Ammon's horn (tissue), 1 donor: ENCODE results near the gene GNPDA1.

Experiments
- DNase-seq: peaks from one replicate; pipeline ENCODE4 v3.0.0-alpha.2; 2016; ENCODE audit warnings: low spot score

GNPDA1 gene

DNA sequence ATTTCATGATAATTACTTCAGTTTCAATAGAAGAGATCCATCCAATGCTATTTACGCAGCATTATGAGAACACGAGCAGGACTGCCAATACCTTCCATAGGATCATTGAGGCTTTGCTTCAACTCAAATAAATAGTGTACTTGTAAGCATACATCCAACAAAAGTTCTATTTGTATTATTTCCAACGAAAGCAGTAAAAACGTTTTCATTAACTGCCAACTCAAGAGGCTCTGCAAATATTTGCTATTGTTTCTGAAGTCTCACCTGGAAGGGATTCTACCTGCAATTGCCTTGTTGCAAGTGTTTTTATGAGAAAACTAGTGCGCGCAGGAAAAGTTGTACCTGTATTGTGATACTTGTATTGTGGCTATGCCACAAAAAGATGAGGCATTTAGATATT is 11.0 kb upstream of the GNPDA1 start:
- DNase-seq: no peak

- DNase-seq: no peak
Observed at GRCh38 chr5:142020122-142020659, 7.4 kb upstream of the GNPDA1 start.

DNA sequence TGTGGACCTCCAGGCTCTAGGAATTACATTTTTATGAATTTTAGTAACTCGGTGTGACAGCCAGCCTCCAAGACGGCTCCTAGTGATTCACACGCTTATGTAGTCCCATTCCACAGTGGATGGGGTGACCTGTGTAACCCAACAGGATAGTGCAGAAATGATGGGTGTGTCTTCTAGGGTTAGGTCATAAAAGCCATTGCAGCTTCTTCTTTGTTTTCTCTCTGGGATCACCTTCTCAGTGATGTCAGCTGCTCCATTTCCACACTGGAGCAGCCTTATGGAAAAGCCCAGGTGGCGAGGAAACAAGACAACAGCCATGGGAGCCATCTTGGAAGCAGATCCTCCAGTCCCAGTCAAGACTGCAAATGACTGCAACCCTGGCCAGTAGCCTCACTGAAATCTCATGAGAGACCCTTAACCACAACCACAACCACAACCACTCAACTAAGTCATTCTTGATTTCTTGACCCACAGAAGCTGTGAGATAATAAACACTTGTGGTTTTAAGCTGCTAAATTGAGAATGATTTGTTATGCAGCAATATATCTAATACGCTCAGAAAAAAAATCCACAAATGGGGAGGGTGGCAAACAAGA is 5.1 kb upstream of the GNPDA1 start:
- DNase-seq: no peak

DNA sequence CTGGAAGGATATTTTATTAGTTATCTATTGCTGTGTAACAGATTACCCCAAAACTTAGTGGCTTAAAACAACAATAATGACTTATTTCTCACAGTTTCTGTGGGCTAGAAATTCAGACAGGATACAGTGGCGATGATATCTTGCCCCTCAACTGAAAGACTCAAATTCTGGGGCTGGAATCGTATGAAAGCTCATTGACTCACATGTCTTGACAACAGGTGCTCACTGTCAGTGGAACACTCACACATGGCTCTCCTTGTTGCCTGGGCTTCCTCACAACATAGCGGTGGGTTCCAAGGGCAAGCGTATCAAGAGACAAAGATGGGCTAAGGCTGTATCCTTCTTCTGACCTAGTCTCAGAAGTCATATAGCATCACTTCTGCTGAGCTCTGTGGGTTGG is 3.7 kb upstream of the GNPDA1 start:
- no peak for DNase-seq

DNA sequence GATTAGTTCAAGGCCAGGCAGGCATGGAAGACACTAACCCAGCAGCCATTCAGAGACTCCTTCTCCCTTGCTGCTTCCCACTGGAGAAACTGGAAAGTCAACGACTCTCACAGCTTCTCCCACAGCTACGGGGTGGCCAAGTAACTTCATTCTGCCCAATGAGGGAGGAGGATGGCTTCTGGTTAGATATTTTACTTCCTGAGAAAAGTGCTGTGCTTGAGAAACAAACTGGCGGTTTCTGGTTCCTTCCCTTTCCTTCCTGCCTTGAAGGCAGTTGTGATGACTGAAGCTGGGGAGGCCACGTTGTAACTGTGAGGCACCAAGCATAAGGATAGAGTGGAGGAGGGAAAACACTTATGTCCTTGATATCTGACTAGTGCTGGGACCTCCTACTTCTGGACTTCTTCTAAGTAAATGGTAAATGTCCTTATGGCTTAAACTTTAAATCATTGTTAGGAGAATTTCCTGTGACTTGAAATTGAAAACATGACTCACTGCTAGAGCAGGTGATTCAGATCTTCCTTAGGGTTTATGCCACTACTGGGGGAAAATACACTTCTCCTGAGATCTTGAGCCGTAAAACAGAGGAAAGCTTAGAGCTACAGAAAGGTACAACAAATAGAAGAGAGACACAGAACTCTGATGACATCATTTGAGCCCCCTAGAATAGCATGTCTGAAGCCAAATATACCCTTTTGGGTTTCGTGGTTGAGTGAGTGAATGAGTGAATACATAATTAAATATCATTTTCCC is 3.1 kb upstream of the GNPDA1 start:
- peak; percentile 67 for DNase-seq

- peak; percentile 66 for DNase-seq
Observed at GRCh38 chr5:142014911-142015584, 2.2 kb upstream of the GNPDA1 start.

- peak; percentile 37 for DNase-seq
Observed at GRCh38 chr5:142013734-142014521, 1.1 kb upstream of the GNPDA1 start.

DNA sequence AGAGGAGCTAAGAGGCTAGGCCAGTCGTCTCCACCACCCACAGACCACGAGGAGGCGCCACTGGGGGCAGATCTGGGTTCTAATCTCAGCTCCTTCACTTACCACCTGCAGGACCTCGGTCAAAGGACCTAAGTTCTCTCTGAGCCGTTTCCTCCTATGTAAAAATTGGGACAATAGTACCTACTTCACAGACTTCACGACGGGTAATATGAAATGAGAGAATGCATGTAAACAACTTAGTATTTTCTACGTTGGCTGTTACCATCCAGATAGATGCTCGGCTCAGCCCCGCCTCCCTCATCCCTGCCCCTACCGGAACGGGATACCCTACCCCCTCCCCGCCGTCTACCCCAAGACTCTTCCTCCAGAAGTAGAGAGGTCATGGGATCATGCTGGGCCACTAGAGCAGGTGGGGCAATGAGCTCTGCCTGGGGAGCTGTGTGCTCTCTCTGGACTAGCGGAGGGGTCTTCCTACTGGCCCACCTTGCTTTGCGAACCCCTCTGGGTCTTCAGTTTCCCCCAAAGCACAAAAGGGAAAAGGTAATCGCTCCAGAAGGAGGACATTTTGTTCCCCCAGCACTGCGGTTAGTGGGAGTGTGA is 541 bp downstream of the GNPDA1 start:
- peak; percentile 52 for DNase-seq

- no peak for DNase-seq
Observed at GRCh38 chr5:142011572-142012185, 1.1 kb downstream of the GNPDA1 start.

GRCh38 chr5:142009886-142010285 is 2.9 kb downstream of the GNPDA1 start:
- no peak for DNase-seq

- no peak for DNase-seq
Observed at GRCh38 chr5:142008813-142009212, 4.0 kb downstream of the GNPDA1 start.

GRCh38 chr5:142007237-142007544 is 5.6 kb downstream of the GNPDA1 start:
- DNase-seq: no peak

DNA sequence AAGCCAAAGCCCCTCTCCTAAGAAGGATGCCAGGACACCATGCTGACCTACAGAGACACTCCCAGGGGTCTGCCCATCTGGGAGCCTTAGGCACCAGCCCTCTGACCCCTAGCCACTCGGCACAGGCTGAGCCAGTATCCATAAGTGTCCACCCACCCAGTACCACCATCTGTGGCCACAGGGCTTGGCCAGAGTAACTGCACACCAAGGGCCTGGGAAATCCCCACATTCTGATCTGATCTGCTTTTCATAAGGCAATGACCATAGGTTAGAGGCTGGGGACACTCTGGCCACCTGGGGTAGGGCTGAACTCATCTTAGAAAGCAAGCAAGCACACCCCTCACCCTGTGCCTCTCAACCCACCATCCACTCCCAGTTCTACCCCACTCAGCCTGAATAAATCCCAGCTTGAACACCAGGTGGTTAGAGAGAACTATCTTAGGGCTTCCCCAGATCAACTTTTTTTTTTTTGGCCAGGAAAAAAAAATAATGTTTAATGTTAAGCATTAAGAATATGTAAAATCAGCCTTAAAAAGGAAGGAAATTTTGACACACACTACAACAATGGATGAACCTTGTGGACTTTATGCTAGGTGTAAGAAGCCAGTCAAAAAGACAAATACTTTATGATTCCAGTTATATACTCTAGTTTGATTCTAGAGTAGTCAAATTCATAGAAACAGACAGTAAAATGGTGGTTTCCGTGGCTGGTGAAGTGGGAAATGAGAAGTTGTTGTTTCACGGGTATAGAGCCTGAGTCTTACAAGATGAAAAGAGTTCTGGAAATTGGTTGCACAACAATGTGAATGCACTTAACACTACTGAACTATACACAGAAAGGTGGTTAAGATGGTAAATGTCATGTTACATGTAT is 6.2 kb downstream of the GNPDA1 start:
- no peak for DNase-seq

- DNase-seq: no peak
Observed at GRCh38 chr5:142003266-142003800, 9.5 kb downstream of the GNPDA1 start.

GRCh38 chr5:142000704-142001484 is 11.9 kb downstream of the GNPDA1 start:
- no peak for DNase-seq

GRCh38 chr5:142000173-142000572 is 12.7 kb downstream of the GNPDA1 start:
- no peak for DNase-seq

DNA sequence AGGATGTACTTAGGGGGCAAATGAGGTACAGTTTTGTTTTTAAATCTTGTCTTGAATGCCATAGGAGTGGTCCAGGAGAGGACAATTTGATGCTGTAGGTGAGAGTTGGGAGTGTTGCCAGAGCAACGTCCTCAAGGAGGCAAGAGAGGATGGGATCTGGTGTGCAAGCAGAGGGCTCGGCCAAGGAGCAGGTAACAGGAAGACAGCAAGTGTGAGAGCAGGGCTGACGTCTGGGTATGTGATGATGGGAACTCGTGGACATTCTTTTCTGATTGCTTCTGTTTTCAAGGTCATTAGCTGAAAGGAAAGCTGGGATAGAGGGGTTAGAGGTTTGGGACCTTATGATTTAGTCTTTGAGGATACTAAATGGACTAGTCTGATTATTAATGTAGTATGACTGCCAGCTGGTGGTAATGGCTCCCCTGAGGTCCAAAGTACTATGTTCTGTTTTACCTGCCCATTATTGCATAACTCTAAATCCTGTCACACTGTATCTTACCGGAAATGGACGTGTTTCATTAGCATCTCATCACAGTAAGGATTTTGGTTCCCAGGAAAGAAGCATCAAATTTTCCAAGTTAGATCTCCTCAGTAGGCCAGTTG is 15.4 kb downstream of the GNPDA1 start:
- no peak for DNase-seq

DNA sequence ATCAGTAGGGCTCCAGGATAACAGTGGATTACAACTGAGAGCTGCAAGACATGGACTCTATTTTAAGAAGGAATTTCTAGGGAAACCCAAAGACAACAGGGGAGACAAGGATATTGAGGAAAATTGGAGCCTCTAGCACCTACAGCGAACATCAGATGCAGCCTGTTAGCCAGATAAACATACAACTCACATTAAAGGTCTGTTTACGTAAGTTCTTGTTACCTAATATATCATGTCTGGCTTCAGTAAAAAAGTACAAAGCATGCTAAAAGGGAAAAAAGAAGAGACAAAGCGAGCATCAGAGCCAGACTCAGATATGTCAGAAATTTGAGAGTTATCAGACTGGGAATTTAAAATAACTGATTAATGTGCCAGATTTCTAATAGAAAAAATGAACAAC is 17.2 kb downstream of the GNPDA1 start:
- DNase-seq: no peak

DNA sequence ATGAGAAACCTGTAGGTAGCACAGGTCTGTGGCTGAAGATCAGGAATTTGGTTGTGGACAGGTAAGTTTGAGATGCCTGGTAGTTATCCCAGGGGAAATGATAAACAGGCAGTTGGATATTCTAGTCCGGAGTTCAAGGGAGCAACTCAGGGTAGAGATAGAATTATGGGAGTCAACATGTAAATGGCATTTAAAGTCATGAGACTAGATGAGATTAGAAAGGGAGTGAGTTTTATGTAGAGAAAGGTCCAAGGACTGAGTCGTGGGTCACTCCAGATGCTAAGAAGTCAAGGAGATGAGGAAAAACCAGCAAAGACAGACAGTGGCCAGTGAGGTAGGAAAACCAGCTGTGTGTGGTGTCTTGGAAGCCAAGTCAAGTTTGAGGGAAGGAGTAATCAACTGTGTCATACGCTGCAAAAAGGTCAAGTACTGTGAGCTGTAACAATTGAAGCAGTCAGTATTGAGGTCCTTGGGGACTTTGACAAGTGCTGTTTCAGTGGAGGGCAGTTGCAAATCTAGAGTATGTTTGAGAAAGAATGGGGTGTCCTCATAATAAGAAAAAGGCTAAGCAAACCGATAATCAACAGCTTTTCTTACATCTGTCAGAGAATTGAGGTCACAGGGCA is 18.2 kb downstream of the GNPDA1 start:
- no peak for DNase-seq
